Measurements from ENCODE around the gene AEBP2.

DNA sequence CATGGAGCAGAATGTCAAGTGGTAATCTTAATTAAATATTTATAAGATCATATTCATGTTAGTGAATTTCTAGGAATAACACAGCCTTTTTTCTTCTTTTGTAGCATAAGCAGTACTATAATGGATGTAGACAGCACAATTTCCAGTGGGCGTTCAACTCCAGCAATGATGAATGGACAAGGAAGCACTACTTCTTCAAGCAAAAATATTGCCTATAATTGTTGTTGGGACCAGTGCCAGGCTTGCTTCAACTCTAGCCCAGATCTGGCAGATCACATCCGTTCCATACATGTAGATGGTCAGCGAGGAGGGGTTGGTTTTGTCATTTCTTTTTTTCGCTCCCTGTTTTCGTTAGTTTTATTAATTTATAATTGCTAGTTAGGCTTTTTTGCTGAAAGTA is 23.1 kb downstream of the AEBP2 start:
- TF ChIP-seq, protein P1, sequence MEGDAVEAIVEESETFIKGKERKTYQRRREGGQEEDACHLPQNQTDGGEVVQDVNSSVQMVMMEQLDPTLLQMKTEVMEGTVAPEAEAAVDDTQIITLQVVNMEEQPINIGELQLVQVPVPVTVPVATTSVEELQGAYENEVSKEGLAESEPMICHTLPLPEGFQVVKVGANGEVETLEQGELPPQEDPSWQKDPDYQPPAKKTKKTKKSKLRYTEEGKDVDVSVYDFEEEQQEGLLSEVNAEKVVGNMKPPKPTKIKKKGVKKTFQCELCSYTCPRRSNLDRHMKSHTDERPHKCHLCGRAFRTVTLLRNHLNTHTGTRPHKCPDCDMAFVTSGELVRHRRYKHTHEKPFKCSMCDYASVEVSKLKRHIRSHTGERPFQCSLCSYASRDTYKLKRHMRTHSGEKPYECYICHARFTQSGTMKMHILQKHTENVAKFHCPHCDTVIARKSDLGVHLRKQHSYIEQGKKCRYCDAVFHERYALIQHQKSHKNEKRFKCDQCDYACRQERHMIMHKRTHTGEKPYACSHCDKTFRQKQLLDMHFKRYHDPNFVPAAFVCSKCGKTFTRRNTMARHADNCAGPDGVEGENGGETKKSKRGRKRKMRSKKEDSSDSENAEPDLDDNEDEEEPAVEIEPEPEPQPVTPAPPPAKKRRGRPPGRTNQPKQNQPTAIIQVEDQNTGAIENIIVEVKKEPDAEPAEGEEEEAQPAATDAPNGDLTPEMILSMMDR (IDR thresholded peaks at IDR 0.05) = no peak
- TF ChIP-seq EP300 (IDR thresholded peaks at IDR 0.05) (no peak), POLR2A (IDR thresholded peaks at IDR 0.05) (no peak)
